Measurements from ENCODE around the gene FGF13. TPM values are rescaled to one million over a fixed set of nuclear protein-coding genes. Genes with fewer than 3 reads are reported as not detected.

The FGF13 gene
- 1 to 10 TPM in 1 of 2 donors, under 1 TPM in 1; 0.49 to 1.0 TPM for polyA plus RNA-seq

DNA sequence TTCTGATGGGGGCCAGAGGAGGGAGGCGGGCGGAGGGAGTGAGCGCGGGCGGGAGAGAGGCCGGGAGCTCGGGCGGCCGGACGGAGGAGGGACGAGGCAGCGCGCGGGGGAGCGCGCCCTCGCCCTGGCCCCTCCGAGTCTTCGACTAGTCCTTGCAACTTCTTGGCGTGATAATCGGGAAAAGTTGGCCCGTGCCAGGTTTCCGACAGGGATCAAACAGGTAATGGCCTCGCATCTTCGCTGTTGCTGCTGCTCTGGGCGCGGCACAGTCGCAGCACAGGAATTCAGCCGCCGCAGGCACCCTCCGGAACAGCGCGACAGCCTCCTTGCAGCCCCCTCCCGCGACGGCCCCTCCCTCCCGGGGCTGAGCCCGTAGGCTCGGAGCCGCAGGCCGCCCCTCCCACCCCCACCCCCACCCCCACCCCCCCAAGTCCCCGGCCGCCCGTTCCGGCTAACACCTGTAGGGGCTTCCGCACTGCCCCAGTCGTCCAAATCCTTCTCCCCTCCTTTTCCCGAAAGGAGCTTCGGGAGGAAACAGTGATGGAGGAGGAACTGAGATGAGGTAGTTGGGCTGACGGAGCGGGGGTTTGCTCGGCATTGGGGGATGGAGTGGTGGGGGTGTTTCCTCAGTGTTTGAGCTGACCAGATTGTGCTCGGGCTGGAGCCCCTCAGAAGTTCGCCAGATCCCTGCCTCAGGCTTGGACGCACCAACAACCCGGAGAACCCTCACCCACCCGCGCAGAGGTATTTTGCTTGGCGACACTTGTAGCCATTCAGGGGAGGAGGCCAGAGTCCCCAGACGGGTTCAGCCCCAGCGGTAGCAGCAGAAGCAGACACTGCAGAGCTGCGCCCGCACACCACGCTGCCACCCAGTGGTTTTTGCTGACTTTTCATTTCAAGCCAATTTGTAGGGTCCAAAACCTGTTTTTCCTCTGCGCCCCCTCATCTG lies at the start of gene FGF13:
TSS of gene FGF13 (minus strand) at position 319 of the 949 bp plus-strand sequence. CDS start 714 bp downstream, outside the sequence.
- WGBS, 2 donors, result 2 to 29% methylated on average over 42 to 59 of the region's 65 CpGs
- Histone ChIP-seq H3K4me1 (ENCODE audit: control insufficient read depth in 2 of 2, insufficient read depth in 2 of 2, low read length in 1 of 2) (no peaks in the 10 kb centered on the region), H3K9me3 (ENCODE audit: control insufficient read depth in 2 of 2, insufficient read depth in 1 of 2, low read depth in 1 of 2, low read length in 1 of 2) (no peaks in the 10 kb centered on the region), H3K4me3 (ENCODE audit: low read depth in 1 of 2, low read length in 2 of 2) (peak within 1 kb of the TSS; percentile 25 to 45), H3K36me3 (ENCODE audit: control insufficient read depth in 2 of 2, insufficient read depth in 2 of 2, low read length in 1 of 2) (no peaks in the 10 kb centered on the region), H3K27me3 (ENCODE audit: control insufficient read depth in 1 of 2, insufficient read depth in 2 of 2, low read length in 2 of 2) (peaks cover 0 to 4% of the 10 kb centered on the region in 2 donors), H3K27ac (ENCODE audit: low read depth in 2 of 2, low read length in 1 of 2) (no peak within 1 kb of the TSS)

DNA sequence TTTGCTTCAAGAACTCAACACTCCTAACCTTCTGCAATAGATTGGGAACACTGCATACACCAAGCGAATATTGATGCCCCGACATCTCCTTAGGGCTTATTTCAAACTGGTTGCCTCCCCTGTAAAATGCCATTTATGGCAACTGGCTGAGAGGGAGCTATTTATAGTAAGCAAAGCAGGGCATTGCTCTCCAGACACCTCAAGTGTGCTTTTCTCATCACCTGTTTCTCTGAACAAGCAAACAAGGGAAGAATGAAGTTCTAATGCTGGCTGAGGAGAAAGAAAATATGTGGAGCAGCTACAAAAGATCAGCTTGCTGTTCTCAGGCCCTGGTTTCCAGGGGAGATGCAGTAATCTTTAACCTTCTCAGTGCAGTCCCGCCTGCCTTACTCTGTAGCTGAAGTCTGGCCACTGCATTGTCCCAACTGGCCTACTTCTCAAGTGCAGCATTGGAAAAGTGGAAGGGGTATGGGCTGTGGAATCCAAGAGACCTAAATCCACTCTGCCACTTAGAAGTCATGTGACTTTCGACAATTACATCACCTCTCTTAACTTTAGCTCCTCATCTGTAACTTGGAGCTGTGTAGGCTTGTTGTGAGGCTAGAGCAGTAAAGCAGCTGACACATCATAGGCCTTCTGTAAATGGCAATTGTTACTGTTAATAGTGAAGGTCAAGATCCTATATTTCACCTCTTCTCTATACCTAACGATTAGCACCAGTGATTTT lies 47.9 kb upstream of the FGF13 start:
- Histone ChIP-seq H3K27me3 (ENCODE audit: control insufficient read depth in 1 of 2, insufficient read depth in 2 of 2, low read length in 2 of 2) (peaks cover 0 to 7% of the 10 kb centered on the region in 2 donors), H3K4me1 (ENCODE audit: control insufficient read depth in 2 of 2, insufficient read depth in 2 of 2, low read length in 1 of 2) (no peaks in the 10 kb centered on the region), H3K36me3 (ENCODE audit: control insufficient read depth in 2 of 2, insufficient read depth in 2 of 2, low read length in 1 of 2) (no peaks in the 10 kb centered on the region), H3K4me3 (ENCODE audit: low read depth in 1 of 2, low read length in 2 of 2) (no peak overlapping the region), H3K9me3 (ENCODE audit: control insufficient read depth in 2 of 2, insufficient read depth in 1 of 2, low read depth in 1 of 2, low read length in 1 of 2) (no peaks in the 10 kb centered on the region), H3K27ac (ENCODE audit: low read depth in 2 of 2, low read length in 1 of 2) (no peak overlapping the region)
- 72 to 82% methylated on average over 5 of the region's 5 CpGs for WGBS, 2 donors

DNA sequence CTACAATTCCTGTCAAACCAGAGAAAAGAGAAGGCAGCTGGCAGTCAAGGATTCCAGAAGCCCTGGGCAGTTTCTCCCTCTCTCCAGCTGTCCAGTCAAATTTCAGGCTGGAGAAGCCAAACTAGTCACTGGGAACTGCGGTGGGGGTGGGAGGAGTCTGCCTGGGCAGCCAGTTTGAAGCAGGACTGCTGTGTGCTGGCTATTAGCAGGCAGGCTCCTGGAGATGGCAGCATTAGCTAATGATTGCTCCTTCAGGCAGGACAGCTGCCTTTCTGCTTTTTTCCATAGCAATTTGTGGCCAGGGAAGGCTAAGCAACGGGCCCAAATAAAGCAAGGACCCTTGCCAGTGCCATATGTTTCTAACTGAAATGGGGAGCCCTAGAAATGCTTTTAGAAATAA lies 44.7 kb upstream of the FGF13 start:
- no peaks in the 10 kb centered on the region for H3K4me1 ChIP-seq (ENCODE audit: control insufficient read depth in 2 of 2, insufficient read depth in 2 of 2, low read length in 1 of 2)
- peaks cover 0 to 9% of the 10 kb centered on the region in 2 donors for H3K27me3 ChIP-seq (ENCODE audit: control insufficient read depth in 1 of 2, insufficient read depth in 2 of 2, low read length in 2 of 2)
- WGBS, 2 donors, result 1 to 3% methylated on average over 2 of the region's 2 CpGs

DNA sequence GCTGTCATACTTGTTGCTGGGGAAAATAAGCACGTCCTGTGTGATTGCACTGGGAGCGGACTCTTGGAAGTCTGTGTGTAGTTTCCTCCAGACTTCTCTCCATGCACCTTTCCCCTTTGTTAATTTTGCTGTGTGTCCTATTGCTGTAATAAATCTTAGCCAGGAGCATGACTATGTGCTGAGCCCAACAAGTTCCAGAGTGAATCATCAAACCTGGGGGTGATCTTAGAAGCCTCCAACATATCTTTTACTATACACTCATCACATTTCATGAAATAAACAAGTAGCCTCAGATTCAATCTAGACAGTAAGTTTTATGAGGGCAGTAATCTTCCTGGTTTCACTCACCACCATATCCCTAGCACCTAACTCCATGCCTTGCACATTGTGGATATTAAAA lies 43.3 kb upstream of the FGF13 start:
- H3K27me3 ChIP-seq (ENCODE audit: control insufficient read depth in 1 of 2, insufficient read depth in 2 of 2, low read length in 2 of 2), result peaks cover 0 to 9% of the 10 kb centered on the region in 2 donors
- no peak overlapping the region for H3K4me3 ChIP-seq (ENCODE audit: low read depth in 1 of 2, low read length in 2 of 2)
- H3K4me1 ChIP-seq (ENCODE audit: control insufficient read depth in 2 of 2, insufficient read depth in 2 of 2, low read length in 1 of 2), result no peaks in the 10 kb centered on the region
- H3K27ac ChIP-seq (ENCODE audit: low read depth in 2 of 2, low read length in 1 of 2), result no peak overlapping the region
- 65 to 71% methylated on average over 2 of the region's 2 CpGs for WGBS, 2 donors
- H3K9me3 ChIP-seq (ENCODE audit: control insufficient read depth in 2 of 2, insufficient read depth in 1 of 2, low read depth in 1 of 2, low read length in 1 of 2), result no peaks in the 10 kb centered on the region
- H3K36me3 ChIP-seq (ENCODE audit: control insufficient read depth in 2 of 2, insufficient read depth in 2 of 2, low read length in 1 of 2), result no peaks in the 10 kb centered on the region

More for the DNA sequence above, 44.7 kb upstream of the FGF13 start:
- H3K27ac ChIP-seq (ENCODE audit: low read depth in 2 of 2, low read length in 1 of 2), result no peak overlapping the region
- H3K4me3 ChIP-seq (ENCODE audit: low read depth in 1 of 2, low read length in 2 of 2), result no peak overlapping the region
- no peaks in the 10 kb centered on the region for H3K36me3 ChIP-seq (ENCODE audit: control insufficient read depth in 2 of 2, insufficient read depth in 2 of 2, low read length in 1 of 2)
- no peaks in the 10 kb centered on the region for H3K9me3 ChIP-seq (ENCODE audit: control insufficient read depth in 2 of 2, insufficient read depth in 1 of 2, low read depth in 1 of 2, low read length in 1 of 2)

DNA sequence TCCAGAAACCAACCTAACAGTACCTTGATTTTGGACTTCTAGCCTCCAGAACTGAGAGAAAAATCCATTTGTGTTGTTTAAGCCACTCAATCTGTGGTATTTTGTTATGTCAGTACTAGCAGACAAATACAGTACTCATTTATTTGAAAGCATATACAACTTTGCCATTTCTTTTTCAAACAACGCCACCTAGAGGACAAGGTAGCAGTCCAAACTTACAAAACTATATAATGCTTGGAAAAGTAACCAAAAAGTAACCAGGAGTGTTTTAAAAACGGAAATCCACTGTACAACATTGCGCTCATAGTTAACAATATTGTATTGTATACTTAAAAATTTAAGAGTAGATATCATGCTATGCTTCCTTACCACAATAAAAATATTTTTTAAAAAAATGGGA lies 37.0 kb upstream of the FGF13 start:
- H3K36me3 ChIP-seq (ENCODE audit: control insufficient read depth in 2 of 2, insufficient read depth in 2 of 2, low read length in 1 of 2), result no peaks in the 10 kb centered on the region
- no peak overlapping the region for H3K4me3 ChIP-seq (ENCODE audit: low read depth in 1 of 2, low read length in 2 of 2)
- no peaks in the 10 kb centered on the region for H3K4me1 ChIP-seq (ENCODE audit: control insufficient read depth in 2 of 2, insufficient read depth in 2 of 2, low read length in 1 of 2)
- 24 to 38% methylated on average over 3 of the region's 3 CpGs for WGBS, 2 donors
- H3K27ac ChIP-seq (ENCODE audit: low read depth in 2 of 2, low read length in 1 of 2), result no peak overlapping the region
- no peaks in the 10 kb centered on the region for H3K9me3 ChIP-seq (ENCODE audit: control insufficient read depth in 2 of 2, insufficient read depth in 1 of 2, low read depth in 1 of 2, low read length in 1 of 2)
- no peaks in the 10 kb centered on the region for H3K27me3 ChIP-seq (ENCODE audit: control insufficient read depth in 1 of 2, insufficient read depth in 2 of 2, low read length in 2 of 2)

DNA sequence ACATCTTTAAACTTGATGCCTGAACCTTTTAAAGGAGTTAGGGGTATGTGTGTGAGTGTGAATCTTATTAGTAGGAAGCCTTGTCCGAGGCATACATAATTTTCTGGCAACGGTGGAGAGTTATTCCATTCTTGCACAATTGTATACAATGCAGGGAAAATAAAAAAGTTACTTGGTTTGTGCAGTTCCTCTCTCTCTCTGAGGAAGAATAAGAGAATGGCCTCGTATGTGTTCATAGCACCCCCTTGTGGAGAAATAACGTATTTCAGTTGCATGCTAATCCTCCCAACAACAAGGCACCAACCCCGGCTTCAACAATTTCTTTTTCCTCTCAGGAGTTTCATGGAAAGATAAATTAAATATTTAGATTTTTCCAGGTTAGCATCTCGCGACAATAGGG lies 33.7 kb upstream of the FGF13 start:
- no peaks in the 10 kb centered on the region for H3K9me3 ChIP-seq (ENCODE audit: control insufficient read depth in 2 of 2, insufficient read depth in 1 of 2, low read depth in 1 of 2, low read length in 1 of 2)
- H3K36me3 ChIP-seq (ENCODE audit: control insufficient read depth in 2 of 2, insufficient read depth in 2 of 2, low read length in 1 of 2), result no peaks in the 10 kb centered on the region
- no peaks in the 10 kb centered on the region for H3K4me1 ChIP-seq (ENCODE audit: control insufficient read depth in 2 of 2, insufficient read depth in 2 of 2, low read length in 1 of 2)
- H3K27ac ChIP-seq (ENCODE audit: low read depth in 2 of 2, low read length in 1 of 2), result no peak overlapping the region
- H3K27me3 ChIP-seq (ENCODE audit: control insufficient read depth in 1 of 2, insufficient read depth in 2 of 2, low read length in 2 of 2), result no peaks in the 10 kb centered on the region
- 3% methylated on average over 7 of the region's 7 CpGs for WGBS, 2 donors
- H3K4me3 ChIP-seq (ENCODE audit: low read depth in 1 of 2, low read length in 2 of 2), result no peak overlapping the region

DNA sequence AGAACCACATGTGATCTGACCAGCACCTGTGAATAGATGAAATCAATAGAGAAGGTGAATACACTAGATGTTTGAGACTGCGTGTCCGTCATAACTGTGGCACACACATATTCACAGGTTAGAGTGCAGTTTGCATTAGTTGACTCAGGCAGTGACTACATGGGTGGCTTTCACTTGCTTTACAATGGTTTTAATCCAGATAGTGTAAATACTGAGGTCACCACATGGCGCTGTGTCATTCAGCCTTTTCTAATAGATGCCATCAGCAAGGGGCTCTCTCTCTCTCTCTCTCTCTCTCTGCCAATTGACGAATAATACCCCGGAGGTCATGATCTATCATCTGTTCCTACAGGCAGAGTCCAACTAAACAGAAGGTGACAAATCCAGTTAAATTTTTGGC lies 30.7 kb upstream of the FGF13 start:
- H3K27me3 ChIP-seq (ENCODE audit: control insufficient read depth in 1 of 2, insufficient read depth in 2 of 2, low read length in 2 of 2), result no peaks in the 10 kb centered on the region
- H3K36me3 ChIP-seq (ENCODE audit: control insufficient read depth in 2 of 2, insufficient read depth in 2 of 2, low read length in 1 of 2), result no peaks in the 10 kb centered on the region
- no peak overlapping the region for H3K4me3 ChIP-seq (ENCODE audit: low read depth in 1 of 2, low read length in 2 of 2)
- no peaks in the 10 kb centered on the region for H3K9me3 ChIP-seq (ENCODE audit: control insufficient read depth in 2 of 2, insufficient read depth in 1 of 2, low read depth in 1 of 2, low read length in 1 of 2)
- no peaks in the 10 kb centered on the region for H3K4me1 ChIP-seq (ENCODE audit: control insufficient read depth in 2 of 2, insufficient read depth in 2 of 2, low read length in 1 of 2)
- WGBS, 2 donors, result 77 to 86% methylated on average over 5 of the region's 5 CpGs
- H3K27ac ChIP-seq (ENCODE audit: low read depth in 2 of 2, low read length in 1 of 2), result no peak overlapping the region

DNA sequence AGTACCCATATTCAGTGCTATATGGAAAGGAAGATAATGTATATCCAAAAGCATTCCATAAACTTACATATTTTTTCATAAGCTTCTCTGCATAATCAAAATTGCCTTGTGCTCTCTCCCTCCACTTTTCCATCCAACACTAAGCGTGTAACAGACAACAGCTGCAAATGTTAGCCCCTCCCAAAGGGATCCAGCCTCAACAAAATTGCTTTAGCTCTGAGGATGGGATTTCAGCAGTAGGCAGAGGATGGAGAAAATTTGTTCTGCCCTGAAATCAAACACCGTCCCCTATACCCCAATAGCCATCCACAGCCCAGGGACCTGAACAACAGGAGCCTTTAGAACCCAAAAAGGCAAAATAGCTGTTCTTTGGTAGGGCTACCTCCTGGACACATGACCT lies 28.8 kb upstream of the FGF13 start:
- Histone ChIP-seq H3K27me3 (ENCODE audit: control insufficient read depth in 1 of 2, insufficient read depth in 2 of 2, low read length in 2 of 2) (no peaks in the 10 kb centered on the region), H3K4me1 (ENCODE audit: control insufficient read depth in 2 of 2, insufficient read depth in 2 of 2, low read length in 1 of 2) (no peaks in the 10 kb centered on the region), H3K36me3 (ENCODE audit: control insufficient read depth in 2 of 2, insufficient read depth in 2 of 2, low read length in 1 of 2) (no peaks in the 10 kb centered on the region), H3K9me3 (ENCODE audit: control insufficient read depth in 2 of 2, insufficient read depth in 1 of 2, low read depth in 1 of 2, low read length in 1 of 2) (no peaks in the 10 kb centered on the region), H3K27ac (ENCODE audit: low read depth in 2 of 2, low read length in 1 of 2) (no peak overlapping the region), H3K4me3 (ENCODE audit: low read depth in 1 of 2, low read length in 2 of 2) (no peak overlapping the region)
- 75 to 91% methylated on average over 2 of the region's 2 CpGs for WGBS, 2 donors

DNA sequence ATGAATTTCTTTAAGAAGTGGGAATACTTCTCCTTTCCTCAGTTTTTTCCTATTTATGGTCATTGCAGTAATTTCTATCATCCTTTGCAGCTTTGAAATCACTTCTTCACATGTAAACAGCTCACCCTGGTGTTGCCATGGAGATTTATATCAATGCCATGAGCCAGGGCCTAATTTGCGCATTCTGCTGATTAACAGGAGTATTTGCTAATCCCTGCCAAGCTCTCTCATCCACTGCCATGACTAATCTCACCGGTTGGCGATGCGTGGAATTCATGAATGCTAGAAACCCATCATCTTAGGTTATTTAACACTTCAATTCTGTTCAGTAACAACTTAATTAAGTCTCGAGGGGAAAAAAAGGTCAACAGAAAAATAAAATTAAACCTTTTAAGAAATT lies 11.8 kb upstream of the FGF13 start:
- H3K4me3 ChIP-seq (ENCODE audit: low read depth in 1 of 2, low read length in 2 of 2), result no peak overlapping the region
- H3K9me3 ChIP-seq (ENCODE audit: control insufficient read depth in 2 of 2, insufficient read depth in 1 of 2, low read depth in 1 of 2, low read length in 1 of 2), result no peaks in the 10 kb centered on the region
- no peaks in the 10 kb centered on the region for H3K36me3 ChIP-seq (ENCODE audit: control insufficient read depth in 2 of 2, insufficient read depth in 2 of 2, low read length in 1 of 2)
- WGBS, 2 donors, result 65 to 66% methylated on average over 5 of the region's 5 CpGs
- no peak overlapping the region for H3K27ac ChIP-seq (ENCODE audit: low read depth in 2 of 2, low read length in 1 of 2)
- H3K27me3 ChIP-seq (ENCODE audit: control insufficient read depth in 1 of 2, insufficient read depth in 2 of 2, low read length in 2 of 2), result peaks cover 0 to 3% of the 10 kb centered on the region in 2 donors
- no peaks in the 10 kb centered on the region for H3K4me1 ChIP-seq (ENCODE audit: control insufficient read depth in 2 of 2, insufficient read depth in 2 of 2, low read length in 1 of 2)
